GM23338 (cell line): ENCODE measurements around the gene BTBD19. TPM values are rescaled to one million over a fixed set of nuclear protein-coding genes. Genes with fewer than 3 reads are reported as not detected.

Experiments
- ATAC-seq: fragments of 200-7000 bp; cut with Tn5 transposase; 3 replicates; pipeline ENCODE4 v1.9.1; 2020
- DNase-seq: peaks from one replicate; pipeline ENCODE4 v3.0.0-alpha.2; 2015; ENCODE audit warnings: low spot score
- H2AFZ ChIP-seq: fragments of 200-600 bp; sonication (generic); 2 replicates; pipeline ENCODE4 v1.8.0; 2016; ENCODE audit warnings: antibody characterized with exemption, mild to moderate bottlenecking, moderate library complexity
- H3F3A ChIP-seq: fragments of 200-600 bp; sonication (generic); replicated peaks from 2 replicates; pipeline ENCODE4 v1.8.0; 2017; ENCODE audit warnings: antibody characterized with exemption, mixed run types, low read depth
- H3K27ac ChIP-seq: fragments of 200-600 bp; sonication (generic); 2 replicates; pipeline ENCODE4 v1.6.1; 2016; ENCODE audit warnings: low read depth
- H3K27me3 ChIP-seq: fragments of 200-600 bp; sonication (generic); 2 replicates; pipeline ENCODE4 v1.8.0; 2016; ENCODE audit warnings: mild to moderate bottlenecking, mixed run types, moderate library complexity; ENCODE audit not compliant: insufficient read depth
- H3K36me3 ChIP-seq: fragments of 200-600 bp; sonication (generic); 2 replicates; pipeline ENCODE4 v1.8.0; 2016; ENCODE audit warnings: mild to moderate bottlenecking; ENCODE audit not compliant: insufficient read depth
- H3K4me1 ChIP-seq: fragments of 200-600 bp; sonication (generic); 2 replicates; pipeline ENCODE4 v1.8.0; 2016; ENCODE audit warnings: mild to moderate bottlenecking, moderate library complexity; ENCODE audit not compliant: insufficient read depth
- H3K4me2 ChIP-seq: fragments of 200-600 bp; sonication (generic); 2 replicates; pipeline ENCODE4 v1.7.1; 2017; ENCODE audit warnings: mixed run types
- H3K4me3 ChIP-seq: fragments of 200-600 bp; sonication (generic); 2 replicates; pipeline ENCODE4 v1.6.1; 2016; ENCODE audit warnings: mixed run types
- H3K79me2 ChIP-seq: fragments of 200-600 bp; sonication (generic); replicated peaks from 2 replicates; pipeline ENCODE4 v1.8.0; 2017; ENCODE audit warnings: mild to moderate bottlenecking; ENCODE audit not compliant: insufficient read depth
- H3K9me2 ChIP-seq: fragments of 200-600 bp; sonication (generic); 2 replicates; pipeline ENCODE4 v1.8.0; 2017; ENCODE audit not compliant: insufficient read depth
- H4K20me1 ChIP-seq: fragments of 200-600 bp; sonication (generic); replicated peaks from 2 replicates; pipeline ENCODE4 v1.8.0; 2017; ENCODE audit warnings: mild to moderate bottlenecking; ENCODE audit not compliant: insufficient read depth
- H3K27ac Mint-ChIP-seq: 2 replicates; pipeline ENCODE4 v1.8.0; 2020; ENCODE audit warnings: inconsistent platforms, mild to moderate bottlenecking, moderate library complexity, mixed read lengths
- H3K27me3 Mint-ChIP-seq: 3 replicates; pipeline ENCODE4 v1.8.0; 2022; ENCODE audit warnings: low read depth, mild to moderate bottlenecking, moderate library complexity, mixed read lengths, inconsistent platforms; ENCODE audit not compliant: insufficient read depth, poor library complexity
- H3K36me3 Mint-ChIP-seq: 3 replicates; pipeline ENCODE4 v1.8.0; 2021; ENCODE audit warnings: low read depth, mild to moderate bottlenecking, inconsistent platforms, moderate library complexity, mixed read lengths
- H3K4me1 Mint-ChIP-seq: 3 replicates; pipeline ENCODE4 v1.8.0; 2020; ENCODE audit warnings: mild to moderate bottlenecking, inconsistent platforms, mixed read lengths
- H3K4me3 Mint-ChIP-seq: 3 replicates; pipeline ENCODE4 v1.8.0; 2021; ENCODE audit warnings: moderate library complexity, mild to moderate bottlenecking, inconsistent platforms, mixed read lengths
- H3K9me3 Mint-ChIP-seq: 3 replicates; pipeline ENCODE4 v1.8.0; 2020; ENCODE audit warnings: moderate library complexity, mild to moderate bottlenecking, inconsistent platforms, mixed read lengths
- CREB1 ChIP-seq: fragments of 250-450 bp; sonication (Bioruptor Pico); IDR thresholded peaks from 2 replicates; pipeline ENCODE4 v1.5.0; 2020; ENCODE audit warnings: low read depth, mild to moderate bottlenecking, moderate library complexity
- CTCF ChIP-seq, 2 experiments: fragments of 200-600 bp in 1 of 2; sonication (generic) in 1 of 2; conservative IDR thresholded peaks; 2 replicates each; pipeline versions ENCODE4 v1.5.1 to v1.6.1; 2016 to 2017; ENCODE audit warnings: antibody characterized with exemption in 2 of 2, low read depth in 2 of 2, mild to moderate bottlenecking in 2 of 2, moderate library complexity in 1 of 2
- ETS1 ChIP-seq: IDR thresholded peaks from 2 replicates; pipeline ENCODE4 v1.6.1; 2016; ENCODE audit warnings: antibody characterized with exemption
- EZH2 ChIP-seq: fragments of 200-600 bp; sonication (generic); IDR thresholded peaks from one replicate; pipeline ENCODE4 v1.8.0; 2017; ENCODE audit warnings: antibody characterized with exemption, mild to moderate bottlenecking, low read depth; ENCODE audit not compliant: unreplicated experiment
- EZH2phosphoT487 ChIP-seq: fragments of 200-600 bp; sonication (generic); IDR thresholded peaks from one replicate; pipeline ENCODE4 v1.8.1; 2018; ENCODE audit warnings: antibody characterized with exemption; ENCODE audit not compliant: unreplicated experiment
- JUNB ChIP-seq: IDR thresholded peaks from one replicate; pipeline ENCODE4 v1.6.1; 2016; ENCODE audit warnings: antibody characterized with exemption; ENCODE audit not compliant: unreplicated experiment
- NANOG ChIP-seq: IDR thresholded peaks from 2 replicates; pipeline ENCODE4 v1.6.1; 2016; ENCODE audit warnings: antibody characterized with exemption, borderline replicate concordance
- POLR2AphosphoS5 ChIP-seq: IDR thresholded peaks from 2 replicates; pipeline ENCODE4 v1.6.1; 2016; ENCODE audit warnings: antibody characterized with exemption, low read depth
- REST ChIP-seq: IDR thresholded peaks from one replicate; pipeline ENCODE4 v1.6.1; 2018; ENCODE audit warnings: antibody characterized with exemption; ENCODE audit not compliant: unreplicated experiment
- STAT1 ChIP-seq: IDR thresholded peaks from one replicate; pipeline ENCODE4 v1.6.1; 2016; ENCODE audit warnings: antibody characterized with exemption; ENCODE audit not compliant: unreplicated experiment
- ZNF114 ChIP-seq: fragments of 250-450 bp; sonication (Bioruptor Pico); IDR thresholded peaks from 2 replicates; pipeline ENCODE4 v1.5.0; 2020; ENCODE audit warnings: mild to moderate bottlenecking, moderate library complexity
- ZNF331 ChIP-seq: fragments of 250-450 bp; sonication (Bioruptor Pico); IDR thresholded peaks from 2 replicates; pipeline ENCODE4 v1.5.0; 2020; ENCODE audit warnings: low read depth, mild to moderate bottlenecking, moderate library complexity
- ZNF462 ChIP-seq: fragments of 250-450 bp; sonication (Bioruptor Pico); IDR thresholded peaks from 2 replicates; pipeline ENCODE4 v1.5.0; 2020; ENCODE audit warnings: mild to moderate bottlenecking, moderate library complexity
- polyA plus RNA-seq: library from polyadenylated mRNA; unstranded; fragments of >200 nt; fragmentation: Nextera tagmentation; extraction: Ambion mirVana; gene quantifications from 2 replicates; pipeline ENCODE4 v1.2.1, GENCODE V29; 2016
- total RNA-seq: library from RNA; depleted of rRNA; stranded (reverse); fragments of >200 nt; shearing (Covaris generic); gene quantifications from 2 replicates; pipeline ENCODE4 v1.2.3, GENCODE V29; 2014

BTBD19 gene
- total and polyA plus RNA-seq, 2 experiments from 2014 or later = 0.37 to 0.66 TPM

GRCh38 chr1:44831516-44831915 lies 23.2 kb downstream of the BTBD19 start:
- H3K36me3 ChIP-seq = no peaks in the 10 kb centered on the region
- Mint-ChIP-seq H3K4me3 (no peak overlapping the region), H3K27ac (no peak overlapping the region), H3K36me3 (no peaks in the 10 kb centered on the region), H3K9me3 (no peaks in the 10 kb centered on the region), H3K27me3 (peaks cover 5% of the 10 kb centered on the region), H3K4me1 (peaks cover 15% of the 10 kb centered on the region)
- ATAC-seq = no peak
- no peak for DNase-seq
- TF ChIP-seq ZNF331 (CRISPR knock-in tag) (no peak), EZH2 (no peak), NANOG (no peak), CTCF (conservative IDR thresholded peaks at IDR 0.05; ENCODE audit: low read depth in 2 of 2) (no peak), JUNB (no peak), ZNF462 (CRISPR knock-in tag) (no peak), ETS1 (no peak), CREB1 (CRISPR knock-in tag) (no peak), POLR2AphosphoS5 (no peak), REST (no peak), STAT1 (no peak), ZNF114 (CRISPR knock-in tag) (no peak), EZH2phosphoT487 (no peak)
- H3K79me2 ChIP-seq = no peaks in the 10 kb centered on the region
- H3K27ac ChIP-seq = no peak overlapping the region
- H3K4me2 ChIP-seq = no peak overlapping the region
- no peaks in the 10 kb centered on the region for H3K9me2 ChIP-seq
- no peaks in the 10 kb centered on the region for H3F3A ChIP-seq
- no peaks in the 10 kb centered on the region for H3K4me1 ChIP-seq
- H2AFZ ChIP-seq = peak overlapping the region; percentile 78
- H3K27me3 ChIP-seq = no peaks in the 10 kb centered on the region
- no peak overlapping the region for H3K4me3 ChIP-seq
- no peaks in the 10 kb centered on the region for H4K20me1 ChIP-seq
